OCI-LY7 (cell line): Measurements from ENCODE around the gene SLC66A3. TPM values are rescaled to one million over a fixed set of nuclear protein-coding genes. Genes with fewer than 3 reads are reported as not detected.
A peak's percentile ranks its signal among the peaks of the same experiment; 100 is the strongest.

Experiments
- BruUV-seq: library from RNA; stranded (reverse); fragments of 400-500 nt; replicated peaks from 2 replicates; lab custom pipeline; 2021; lab: Mats Ljungman, UMichigan
- CTCF ChIA-PET: fragments of 300-600 bp; sonication (Branson Sonifier 250); formaldehyde crosslinking; loops from one replicate; lab custom pipeline; 2022; ENCODE audit warnings: antibody characterized with exemption; ENCODE audit not compliant: unreplicated experiment; lab: Charles Lee
- POLR2A ChIA-PET: fragments of 300-600 bp; sonication (Branson Sonifier 250); formaldehyde crosslinking; loops from one replicate; lab custom pipeline; 2022; ENCODE audit warnings: antibody characterized with exemption; lab: Charles Lee
- DNase-seq: peaks from one replicate; pipeline ENCODE4 v3.0.0-alpha.2; 2015; ENCODE audit warnings: low spot score
- H2AFZ ChIP-seq: fragments of 200-600 bp; sonication (generic), shearing (Covaris generic); 2 replicates; pipeline ENCODE4 v1.6.1; 2014; ENCODE audit warnings: mild to moderate bottlenecking, antibody characterized with exemption, low read length, moderate library complexity
- H3K27ac ChIP-seq: fragments of 200-600 bp; sonication (generic); 2 replicates; pipeline ENCODE4 v1.5.1; 2014; ENCODE audit warnings: mixed run types, low read depth, mild to moderate bottlenecking, moderate library complexity, low read length, inconsistent platforms; ENCODE audit not compliant: poor library complexity, severe bottlenecking
- H3K36me3 ChIP-seq: fragments of 200-600 bp; sonication (generic); 2 replicates; pipeline ENCODE4 v1.6.1; 2014; ENCODE audit warnings: mild to moderate bottlenecking, antibody characterized with exemption, low read length, moderate library complexity, mixed read lengths; ENCODE audit not compliant: insufficient read depth
- H3K4me1 ChIP-seq: fragments of 200-600 bp; sonication (generic); 2 replicates; pipeline ENCODE4 v1.5.1; 2014; ENCODE audit warnings: mild to moderate bottlenecking, low read length; ENCODE audit not compliant: insufficient read depth, poor library complexity, severe bottlenecking
- H3K4me2 ChIP-seq: fragments of 200-600 bp; sonication (generic); 2 replicates; pipeline ENCODE4 v1.6.1; 2014; ENCODE audit warnings: mild to moderate bottlenecking, low read length
- H3K4me3 ChIP-seq: fragments of 200-600 bp; sonication (generic); 2 replicates; pipeline ENCODE4 v1.5.1; 2014; ENCODE audit warnings: mild to moderate bottlenecking, low read depth, low read length; ENCODE audit not compliant: poor library complexity, severe bottlenecking
- H3K79me2 ChIP-seq: fragments of 200-600 bp; sonication (generic); 2 replicates; pipeline ENCODE4 v1.6.1; 2016; ENCODE audit warnings: low read depth, mild to moderate bottlenecking, low read length, moderate library complexity, mixed read lengths; ENCODE audit not compliant: insufficient read depth
- H3K9me2 ChIP-seq: fragments of 200-600 bp; sonication (generic); 2 replicates; pipeline ENCODE4 v1.6.1; 2016; ENCODE audit warnings: mild to moderate bottlenecking, low read length, mixed read lengths; ENCODE audit not compliant: insufficient read depth
- H3K9me3 ChIP-seq: fragments of 200-600 bp; sonication (generic); 2 replicates; pipeline ENCODE4 v1.6.1; 2014; ENCODE audit warnings: mild to moderate bottlenecking, mixed run types, low read length, mixed read lengths
- H4K20me1 ChIP-seq: fragments of 200-600 bp; sonication (generic); 2 replicates; pipeline ENCODE4 v1.6.1; 2014; ENCODE audit warnings: mild to moderate bottlenecking, antibody characterized with exemption, low read length, moderate library complexity, mixed read lengths; ENCODE audit not compliant: insufficient read depth
- CTCF ChIP-seq: fragments of 200-600 bp; sonication (generic); conservative IDR thresholded peaks from 2 replicates; pipeline ENCODE4 v1.5.1; 2014; ENCODE audit warnings: mild to moderate bottlenecking, antibody characterized with exemption, low read length, moderate library complexity, mixed read lengths
- EZH2phosphoT487 ChIP-seq: fragments of 200-600 bp; sonication (generic); IDR thresholded peaks from 2 replicates; pipeline ENCODE4 v1.6.1; 2018; ENCODE audit warnings: low read depth, borderline replicate concordance, mild to moderate bottlenecking, mixed run types, antibody characterized with exemption, low read length, moderate library complexity, mixed read lengths
- intact Hi-C: fragments of 100-400 bp; cut with micrococcal nuclease; formaldehyde crosslinking; loops from one replicate; pipeline ENCODE4 v1.10.0; 2022; ENCODE audit not compliant: unreplicated experiment
- total RNA-seq, 2 experiments: library from RNA; depleted of rRNA in 1 of 2; stranded (reverse); fragments of >200 nt in 1 of 2; shearing (Covaris generic) in 1 of 2; gene quantifications; 2 replicates each; pipeline ENCODE4 v1.2.3, GENCODE V29; 2014 to 2022

SLC66A3 gene
- total RNA-seq, 2 experiments from 2014 or later = 6.0 to 10.0 TPM

DNA sequence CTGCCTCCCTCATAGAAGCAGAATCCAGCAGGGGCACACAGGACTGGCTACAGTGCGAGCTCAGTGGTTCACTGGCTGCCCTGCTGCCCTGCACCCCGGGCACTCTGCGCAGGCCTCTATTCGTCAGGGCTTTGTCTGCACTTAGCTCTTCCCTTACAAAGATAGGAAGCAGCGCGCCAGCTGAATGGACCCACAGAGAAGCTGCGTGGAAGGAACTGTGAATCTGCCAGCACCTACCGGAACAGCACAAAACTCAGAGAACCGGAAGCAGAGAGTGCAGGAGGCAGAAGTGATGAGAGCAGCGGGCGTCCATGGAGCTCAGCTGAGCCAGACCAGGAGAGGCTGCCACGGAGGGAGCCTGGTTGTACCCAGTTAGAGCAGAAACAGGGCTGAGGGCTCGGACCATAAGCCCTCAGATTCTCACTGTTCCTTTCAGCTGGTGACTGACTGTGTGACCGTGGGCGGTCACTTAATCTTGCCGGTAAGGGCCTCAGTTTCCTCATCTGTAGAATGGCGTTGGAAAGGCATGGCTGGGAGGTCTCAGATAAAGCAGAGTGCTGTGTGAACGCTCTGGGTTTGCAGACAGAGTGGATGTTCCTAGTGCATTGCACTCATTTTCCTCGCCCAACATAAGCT lies 23.1 kb upstream of the SLC66A3 start:
- Histone ChIP-seq H3K4me3 (peak overlapping the region; percentile 19), H3K4me1 (peaks cover 27% of the 10 kb centered on the region), H3K36me3 (no peaks in the 10 kb centered on the region), H2AFZ (peak overlapping the region; percentile 95; the same call in 1 of the 2 replicates), H3K27ac (no peak overlapping the region), H3K79me2 (no peaks in the 10 kb centered on the region), H4K20me1 (no peaks in the 10 kb centered on the region), H3K4me2 (peak overlapping the region; percentile 46; the same call in 1 of the 2 replicates), H3K9me2 (no peaks in the 10 kb centered on the region), H3K9me3 (no peaks in the 10 kb centered on the region)
- TF ChIP-seq CTCF (no peak), EZH2phosphoT487 (no peak)
- CTCF ChIA-PET = interaction anchor here (0.6 to 1.4 kb wide), 13 partner anchors 8 to 452 kb away, joined by 3 to 12 read pairs (median 4); partner anchors contain the start of genes ROCK2 and SLC66A3
- POLR2A ChIA-PET = interaction anchor here (0.6 to 1.4 kb wide), 6 partner anchors 8 to 477 kb away, joined by 3 to 5 read pairs (median 3); partner anchors contain the start of gene ROCK2
- intact Hi-C loops = loop anchor here (1.0 to 5.0 kb wide), 4 partner anchors 103 to 550 kb away; no protein-coding TSS in a partner anchor
- BruUV-seq = no TSS peak
- DNase-seq = no peak

GRCh38 chr2:11133238-11133935 lies 21.9 kb upstream of the SLC66A3 start:
- POLR2A ChIA-PET = interaction anchor here (0.6 to 1.4 kb wide), 5 partner anchors 28 to 503 kb away, joined by 3 to 4 read pairs (median 3); no protein-coding TSS in a partner anchor
- H3K4me3 ChIP-seq = peak overlapping the region; percentile 28
- H4K20me1 ChIP-seq = no peaks in the 10 kb centered on the region
- no peaks in the 10 kb centered on the region for H3K9me2 ChIP-seq
- CTCF ChIA-PET = interaction anchor here (0.6 to 1.4 kb wide), 15 partner anchors 12 to 451 kb away, joined by 3 to 12 read pairs (median 4); partner anchors contain the start of gene ROCK2
- no TSS peak for BruUV-seq
- peaks cover 27% of the 10 kb centered on the region for H3K4me1 ChIP-seq
- H3K36me3 ChIP-seq = no peaks in the 10 kb centered on the region
- peak overlapping the region; percentile 95 for H2AFZ ChIP-seq
- no peak overlapping the region for H3K27ac ChIP-seq
- no peak for DNase-seq
- TF ChIP-seq EZH2phosphoT487 = no peak
- TF ChIP-seq CTCF = no peak
- no peaks in the 10 kb centered on the region for H3K9me3 ChIP-seq
- H3K79me2 ChIP-seq = no peaks in the 10 kb centered on the region
- peak overlapping the region; percentile 46; the same call in 1 of the 2 replicates for H3K4me2 ChIP-seq
- intact Hi-C loops = loop anchor here (2.0 to 5.0 kb wide), 2 partner anchors 101 to 549 kb away; no protein-coding TSS in a partner anchor
